HL-60 (cell line): ENCODE data around the gene PABPN1.
A peak's percentile ranks its signal among the peaks of the same experiment; 100 is the strongest.

ENCODE experiments used
- GABPA ChIP-seq: IDR thresholded peaks from 2 replicates; pipeline ENCODE4 v1.6.1; 2012; ENCODE audit warnings: low read depth
- POLR2AphosphoS5 ChIP-seq: IDR thresholded peaks from 2 replicates; pipeline ENCODE4 v1.6.1; 2012; ENCODE audit warnings: low read depth
- TF ChIP-seq, protein P1 (sequence below): IDR thresholded peaks from one replicate; pipeline ENCODE4 v1.5.1; 2011; ENCODE audit warnings: low read length, control low read depth, inconsistent platforms; ENCODE audit not compliant: insufficient read depth
- TF ChIP-seq, protein P2 (sequence below): IDR thresholded peaks from 2 replicates; pipeline ENCODE4 v1.6.1; 2012; ENCODE audit warnings: low read depth; ENCODE audit not compliant: insufficient replicate concordance

DNA sequence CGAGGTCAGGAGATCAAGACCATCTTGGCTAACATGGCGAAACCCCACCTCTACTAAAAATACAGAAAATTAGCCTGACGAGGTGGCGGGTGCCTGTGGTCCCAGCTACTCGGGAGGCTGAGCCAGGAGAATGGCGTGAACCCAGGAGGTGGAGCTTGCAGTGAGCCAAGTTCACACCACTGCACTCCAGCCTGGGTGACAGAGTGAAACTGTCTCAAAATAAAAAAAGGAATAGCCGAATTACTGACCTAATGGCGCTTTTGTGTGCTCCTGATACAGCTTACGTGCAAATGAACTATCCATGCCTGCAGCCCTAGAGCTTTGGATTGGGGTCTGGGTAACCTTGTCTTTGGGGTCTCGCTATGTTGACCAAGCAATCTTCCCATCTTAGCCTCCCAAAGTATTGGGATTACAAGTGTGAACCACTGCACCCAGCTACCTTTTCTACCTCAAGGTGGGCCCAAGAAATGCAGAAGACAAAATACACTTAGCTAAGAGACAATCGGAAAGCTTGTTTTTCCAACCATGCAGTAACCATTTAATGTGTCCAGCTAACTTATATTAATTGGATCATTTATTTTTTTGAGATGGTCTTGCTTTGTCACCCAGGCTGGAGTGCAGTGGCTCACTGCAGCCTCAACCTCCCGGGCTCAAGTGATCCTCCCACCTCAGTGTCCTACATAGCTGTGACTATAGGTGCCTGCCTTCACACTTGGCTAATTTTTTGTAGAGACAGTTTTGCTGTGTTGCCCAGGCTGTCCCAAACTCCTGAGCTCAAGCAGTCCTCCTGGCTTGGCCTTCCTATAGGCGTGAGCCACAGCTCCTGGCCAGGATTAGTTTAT lies 5.5 kb downstream of the PABPN1 start:
- TF ChIP-seq, protein P1, sequence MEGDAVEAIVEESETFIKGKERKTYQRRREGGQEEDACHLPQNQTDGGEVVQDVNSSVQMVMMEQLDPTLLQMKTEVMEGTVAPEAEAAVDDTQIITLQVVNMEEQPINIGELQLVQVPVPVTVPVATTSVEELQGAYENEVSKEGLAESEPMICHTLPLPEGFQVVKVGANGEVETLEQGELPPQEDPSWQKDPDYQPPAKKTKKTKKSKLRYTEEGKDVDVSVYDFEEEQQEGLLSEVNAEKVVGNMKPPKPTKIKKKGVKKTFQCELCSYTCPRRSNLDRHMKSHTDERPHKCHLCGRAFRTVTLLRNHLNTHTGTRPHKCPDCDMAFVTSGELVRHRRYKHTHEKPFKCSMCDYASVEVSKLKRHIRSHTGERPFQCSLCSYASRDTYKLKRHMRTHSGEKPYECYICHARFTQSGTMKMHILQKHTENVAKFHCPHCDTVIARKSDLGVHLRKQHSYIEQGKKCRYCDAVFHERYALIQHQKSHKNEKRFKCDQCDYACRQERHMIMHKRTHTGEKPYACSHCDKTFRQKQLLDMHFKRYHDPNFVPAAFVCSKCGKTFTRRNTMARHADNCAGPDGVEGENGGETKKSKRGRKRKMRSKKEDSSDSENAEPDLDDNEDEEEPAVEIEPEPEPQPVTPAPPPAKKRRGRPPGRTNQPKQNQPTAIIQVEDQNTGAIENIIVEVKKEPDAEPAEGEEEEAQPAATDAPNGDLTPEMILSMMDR = no peak
- TF ChIP-seq, protein P2, sequence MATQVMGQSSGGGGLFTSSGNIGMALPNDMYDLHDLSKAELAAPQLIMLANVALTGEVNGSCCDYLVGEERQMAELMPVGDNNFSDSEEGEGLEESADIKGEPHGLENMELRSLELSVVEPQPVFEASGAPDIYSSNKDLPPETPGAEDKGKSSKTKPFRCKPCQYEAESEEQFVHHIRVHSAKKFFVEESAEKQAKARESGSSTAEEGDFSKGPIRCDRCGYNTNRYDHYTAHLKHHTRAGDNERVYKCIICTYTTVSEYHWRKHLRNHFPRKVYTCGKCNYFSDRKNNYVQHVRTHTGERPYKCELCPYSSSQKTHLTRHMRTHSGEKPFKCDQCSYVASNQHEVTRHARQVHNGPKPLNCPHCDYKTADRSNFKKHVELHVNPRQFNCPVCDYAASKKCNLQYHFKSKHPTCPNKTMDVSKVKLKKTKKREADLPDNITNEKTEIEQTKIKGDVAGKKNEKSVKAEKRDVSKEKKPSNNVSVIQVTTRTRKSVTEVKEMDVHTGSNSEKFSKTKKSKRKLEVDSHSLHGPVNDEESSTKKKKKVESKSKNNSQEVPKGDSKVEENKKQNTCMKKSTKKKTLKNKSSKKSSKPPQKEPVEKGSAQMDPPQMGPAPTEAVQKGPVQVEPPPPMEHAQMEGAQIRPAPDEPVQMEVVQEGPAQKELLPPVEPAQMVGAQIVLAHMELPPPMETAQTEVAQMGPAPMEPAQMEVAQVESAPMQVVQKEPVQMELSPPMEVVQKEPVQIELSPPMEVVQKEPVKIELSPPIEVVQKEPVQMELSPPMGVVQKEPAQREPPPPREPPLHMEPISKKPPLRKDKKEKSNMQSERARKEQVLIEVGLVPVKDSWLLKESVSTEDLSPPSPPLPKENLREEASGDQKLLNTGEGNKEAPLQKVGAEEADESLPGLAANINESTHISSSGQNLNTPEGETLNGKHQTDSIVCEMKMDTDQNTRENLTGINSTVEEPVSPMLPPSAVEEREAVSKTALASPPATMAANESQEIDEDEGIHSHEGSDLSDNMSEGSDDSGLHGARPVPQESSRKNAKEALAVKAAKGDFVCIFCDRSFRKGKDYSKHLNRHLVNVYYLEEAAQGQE = no peak
- peak; percentile 58; the same call in 1 of the 2 replicates for TF ChIP-seq POLR2AphosphoS5
- TF ChIP-seq GABPA = no peak
